Stimulated activated CD8-positive, alpha-beta memory T cell treated with anti-CD3 and anti-CD28 coated beads, Interleukin-15, amount 100 ng/mL, for 48 hours (primary cell): ENCODE data around the gene DOLPP1.

Source experiments
- DNase-seq, 2 donors: peaks; one replicate each; pipeline ENCODE4 v3.0.0-alpha.2; 2020; ENCODE audit warnings: low read depth in 2 of 2

Gene DOLPP1

GRCh38 chr9:129138476-129139232 lies 57.7 kb downstream of the DOLPP1 start:
- no peak for DNase-seq

- peak; percentile 53 to 57 for DNase-seq
These were observed 58.5 kb downstream of the DOLPP1 start for GRCh38 chr9:129139233-129139992.

GRCh38 chr9:129139993-129140396 lies 59.1 kb downstream of the DOLPP1 start:
- DNase-seq: peak; percentile 76 to 78
